RPMI7951 (cell line): ENCODE measurements around the gene CREG2. TPM values are rescaled to one million over a fixed set of nuclear protein-coding genes. Genes with fewer than 3 reads are reported as not detected.

Source experiments
- DNase-seq: peaks from one replicate; pipeline ENCODE4 v3.0.0-alpha.2; 2012; ENCODE audit warnings: low read depth
- total RNA-seq: library from RNA; depleted of rRNA; stranded (reverse); fragments of >200 nt; shearing (Covaris generic); gene quantifications from 2 replicates; pipeline ENCODE4 v1.2.3, GENCODE V29; 2014; rRNA removed

The CREG2 gene
- total RNA-seq, 1 experiment from 2014 or later = 0.36 TPM

- peak; percentile 86 for DNase-seq
These were observed 78.7 kb downstream of the CREG2 start, which contains the start of gene RNF149 for GRCh38 chr2:101308432-101309210. Gene RNF149 (minus strand): TSS chr2:101308701. CDS start chr2:101308588, 113 bp downstream.

GRCh38 chr2:101307950-101308431 is 79.3 kb downstream of the CREG2 start:
- DNase-seq = peak; percentile 15

GRCh38 chr2:101307503-101307902 is 79.8 kb downstream of the CREG2 start:
- DNase-seq = peak; percentile 2

GRCh38 chr2:101306410-101306809 is 80.9 kb downstream of the CREG2 start:
- DNase-seq = no peak

GRCh38 chr2:101305492-101306078 is 81.7 kb downstream of the CREG2 start:
- peak; percentile 64 for DNase-seq

GRCh38 chr2:101305035-101305434 is 82.3 kb downstream of the CREG2 start:
- DNase-seq = no peak

- DNase-seq = no peak
These were observed 83.6 kb downstream of the CREG2 start for GRCh38 chr2:101303688-101304087.

- DNase-seq = no peak
These were observed 85.3 kb downstream of the CREG2 start for GRCh38 chr2:101302016-101302415.

GRCh38 chr2:101300836-101301235 is 86.5 kb downstream of the CREG2 start:
- DNase-seq = no peak

- DNase-seq = no peak
These were observed 87.1 kb downstream of the CREG2 start for GRCh38 chr2:101300164-101300563.

GRCh38 chr2:101299604-101300003 is 87.7 kb downstream of the CREG2 start:
- no peak for DNase-seq

GRCh38 chr2:101297383-101297782 is 89.9 kb downstream of the CREG2 start:
- no peak for DNase-seq

GRCh38 chr2:101296371-101296770 is 90.9 kb downstream of the CREG2 start:
- DNase-seq = no peak

- DNase-seq = no peak
These were observed 91.4 kb downstream of the CREG2 start for GRCh38 chr2:101295895-101296294.

Other genes starting within 250 kb of the CREG2 start
- gene TBC1D8, start 236.1 kb downstream of the CREG2 start, total RNA-seq = 8.0 and 14.5 TPM in 2 replicates
- 45.4 and 50.7 TPM in 2 replicates for gene CNOT11, start 134.6 kb downstream of the CREG2 start, total RNA-seq
- gene RNF149, start 78.8 kb downstream of the CREG2 start, total RNA-seq = 30.3 and 40.6 TPM in 2 replicates
- gene RFX8, start 87.6 kb upstream of the CREG2 start, total RNA-seq = 9.3 and 10.8 TPM in 2 replicates